A549 (cell line): Measurements from ENCODE around the gene ZFAND2B. TPM values are rescaled to one million over a fixed set of nuclear protein-coding genes. Genes with fewer than 3 reads are reported as not detected.

Source experiments
- CEBPB ChIP-seq, 2 experiments: fragments of >200 bp in 1 of 2; sonication (Bioruptor Twin) in 1 of 2; formaldehyde crosslinking in 1 of 2; IDR thresholded peaks; 2 replicates each; pipeline ENCODE4 v1.6.1; 2012 to 2016
- CHD2 ChIP-seq: fragments of 150-350 bp; IDR thresholded peaks from 2 replicates; pipeline ENCODE4 v1.6.1; 2014; ENCODE audit warnings: low read length; ENCODE audit not compliant: partially characterized antibody
- CHD4 ChIP-seq: fragments of 200-600 bp; sonication (generic); IDR thresholded peaks from 2 replicates; pipeline ENCODE4 v1.6.1; 2016; ENCODE audit warnings: antibody characterized with exemption, mild to moderate bottlenecking, borderline replicate concordance
- E2F6 ChIP-seq: IDR thresholded peaks from 2 replicates; pipeline ENCODE4 v1.6.1; 2012; ENCODE audit warnings: low read depth, borderline replicate concordance
- ESRRA ChIP-seq: fragments of 150-350 bp; IDR thresholded peaks from 2 replicates; pipeline ENCODE4 v1.6.1; 2014; ENCODE audit warnings: mild to moderate bottlenecking, low read length, borderline replicate concordance
- FOSL2 ChIP-seq, 2 experiments: fragments of 450-650 bp in 1 of 2; fragments of >200 bp in 1 of 2; sonication (Bioruptor Twin) in 1 of 2; formaldehyde crosslinking; IDR thresholded peaks; 2 replicates each; pipeline versions ENCODE4 v1.5.0 to v1.6.1; 2016 to 2020; ENCODE audit warnings: mild to moderate bottlenecking in 1 of 2, moderate library complexity in 1 of 2
- HDAC2 ChIP-seq: fragments of 200-600 bp; sonication (generic); IDR thresholded peaks from 2 replicates; pipeline ENCODE4 v1.6.1; 2016
- HES2 ChIP-seq: fragments of >200 bp; sonication (Bioruptor Twin); formaldehyde crosslinking; IDR thresholded peaks from 2 replicates; pipeline ENCODE4 v1.6.1; 2016
- HMGXB4 ChIP-seq: fragments of 250-450 bp; sonication (Bioruptor Pico); IDR thresholded peaks from 2 replicates; pipeline ENCODE4 v1.5.0; 2021; ENCODE audit warnings: mild to moderate bottlenecking, moderate library complexity, borderline replicate concordance
- HOXB13 ChIP-seq: fragments of 250-450 bp; sonication (Bioruptor Pico); IDR thresholded peaks from 2 replicates; pipeline ENCODE4 v1.5.0; 2020; ENCODE audit warnings: low read depth, mild to moderate bottlenecking, moderate library complexity
- JUN ChIP-seq, 2 experiments: fragments of >200 bp; sonication (Bioruptor Twin); formaldehyde crosslinking; IDR thresholded peaks; 2 replicates in 1 of 2; 3 replicates in 1 of 2; pipeline ENCODE4 v1.6.1; 2016 to 2017
- MAFK ChIP-seq: fragments of 450-650 bp; IDR thresholded peaks from 2 replicates; pipeline ENCODE4 v1.6.1; 2014; ENCODE audit not compliant: partially characterized antibody
- MAZ ChIP-seq: fragments of 150-350 bp; IDR thresholded peaks from 2 replicates; pipeline ENCODE4 v1.6.1; 2014; ENCODE audit warnings: antibody characterized with exemption, low read depth, low read length, borderline replicate concordance
- NPAS2 ChIP-seq: fragments of 250-450 bp; sonication (Bioruptor Pico); IDR thresholded peaks from 2 replicates; pipeline ENCODE4 v1.8.0; 2022; ENCODE audit warnings: mild to moderate bottlenecking, moderate library complexity, borderline replicate concordance
- PHF8 ChIP-seq: fragments of 200-600 bp; sonication (generic); IDR thresholded peaks from 2 replicates; pipeline ENCODE4 v1.6.1; 2016; ENCODE audit warnings: low read depth, mild to moderate bottlenecking, antibody characterized with exemption, moderate library complexity, borderline replicate concordance
- POLR2A ChIP-seq: IDR thresholded peaks from 2 replicates; pipeline ENCODE4 v1.6.1; 2012; ENCODE audit warnings: mild to moderate bottlenecking, low read length
- RCOR1 ChIP-seq: fragments of 150-350 bp; IDR thresholded peaks from 2 replicates; pipeline ENCODE4 v1.6.1; 2014; ENCODE audit warnings: antibody characterized with exemption, low read length, low read depth
- REST ChIP-seq: fragments of 200-600 bp; sonication (generic); IDR thresholded peaks from 2 replicates; pipeline ENCODE4 v1.6.1; 2016; ENCODE audit warnings: antibody characterized with exemption, mild to moderate bottlenecking, moderate library complexity
- RNF2 ChIP-seq: fragments of 200-600 bp; sonication (generic); IDR thresholded peaks from 2 replicates; pipeline ENCODE4 v1.6.1; 2016; ENCODE audit warnings: low read depth, mild to moderate bottlenecking, antibody characterized with exemption, moderate library complexity, borderline replicate concordance
- SMC3 ChIP-seq: fragments of >200 bp; sonication (Bioruptor Twin); formaldehyde crosslinking; IDR thresholded peaks from 3 replicates; pipeline ENCODE4 v1.6.1; 2018; ENCODE audit warnings: inconsistent platforms
- SREBF2 ChIP-seq: fragments of 450-650 bp; IDR thresholded peaks from 2 replicates; pipeline ENCODE4 v1.6.1; 2014; ENCODE audit warnings: mild to moderate bottlenecking, moderate library complexity
- TP53 ChIP-seq: fragments of 250-450 bp; sonication (Bioruptor Pico); IDR thresholded peaks from 2 replicates; pipeline ENCODE4 v1.5.0; 2021; ENCODE audit warnings: mild to moderate bottlenecking, moderate library complexity
- ZFP36 ChIP-seq: fragments of 450-650 bp; IDR thresholded peaks from 2 replicates; pipeline ENCODE4 v1.6.1; 2014; ENCODE audit warnings: borderline replicate concordance; ENCODE audit not compliant: partially characterized antibody
- ZSCAN20 ChIP-seq: fragments of 250-450 bp; sonication (Bioruptor Pico); IDR thresholded peaks from 2 replicates; pipeline ENCODE4 v1.8.0; 2022; ENCODE audit warnings: mild to moderate bottlenecking, moderate library complexity
- polyA plus RNA-seq, 4 experiments: library from polyadenylated mRNA; depleted of rRNA in 3 of 4; stranded (reverse); fragments of >200 nt; fragmentation: RNase III in 1 of 4; extraction: RNeasy Plus Mini Kit Qiagen cat#74134 plus additional on column Dnase treatment in 1 of 4; gene quantifications; 2 replicates in 3 of 4; 3 replicates in 1 of 4; pipeline ENCODE4 v1.2.3, GENCODE V29; 2011 to 2017

The ZFAND2B gene
- polyA plus RNA-seq, 2 of the 4 experiments (the other 2 are of a cell fraction): 21.2 to 29.1 TPM

- TF ChIP-seq NPAS2: no peak
- TF ChIP-seq HMGXB4: no peak
- TF ChIP-seq RCOR1: no peak
- no peak for TF ChIP-seq HOXB13 (CRISPR knock-in tag)
- no peak for TF ChIP-seq HDAC2
- TF ChIP-seq CHD4: no peak
- peak; percentile 96 for TF ChIP-seq POLR2A
- TF ChIP-seq MAFK: no peak
- TF ChIP-seq CHD2: no peak
- 0 out of 2 replicates have a peak, but pooled peaks have one; percentile 58 for TF ChIP-seq TP53 (CRISPR knock-in tag)
- peak; percentile 87 to 95 for TF ChIP-seq JUN (IDR thresholded peaks at IDR 0.05)
- TF ChIP-seq ESRRA: no peak
- TF ChIP-seq SMC3: no peak
- TF ChIP-seq ZFP36: no peak
- no peak for TF ChIP-seq FOSL2 (IDR thresholded peaks at IDR 0.05)
- TF ChIP-seq FOSL2 (CRISPR knock-in tag; IDR thresholded peaks at IDR 0.05): peak; percentile 55
- no peak for TF ChIP-seq SREBF2
- peak; percentile 63; the same call in 1 of the 2 replicates for TF ChIP-seq E2F6
- no peak for TF ChIP-seq ZSCAN20
- no peak for TF ChIP-seq REST
- TF ChIP-seq MAZ: peak; percentile 61; the same call in 1 of the 2 replicates
- no peak for TF ChIP-seq HES2
- TF ChIP-seq RNF2: no peak
- TF ChIP-seq PHF8: peak; percentile 75; the same call in 1 of the 2 replicates
- TF ChIP-seq CEBPB (IDR thresholded peaks at IDR 0.05): no peak
Measured at GRCh38 chr2:219206328-219207133, at the start of gene ZFAND2B (continued).
